GM12873 (cell line): ENCODE measurements around the gene PNLDC1.

Source experiments
- CTCF ChIP-seq: IDR thresholded peaks from 2 replicates; pipeline ENCODE4 v1.5.1; 2012; ENCODE audit warnings: low read depth, mild to moderate bottlenecking, moderate library complexity, low read length, control low read depth; ENCODE audit not compliant: insufficient read depth; ENCODE audit errors: missing control alignments

The PNLDC1 gene

GRCh38 chr6:159844737-159845645 lies 44.9 kb downstream of the PNLDC1 start:
- TF ChIP-seq CTCF, result no peak

GRCh38 chr6:159852877-159853276 lies 52.8 kb downstream of the PNLDC1 start:
- TF ChIP-seq CTCF, result peak; percentile 31

GRCh38 chr6:159853754-159854153 lies 53.7 kb downstream of the PNLDC1 start:
- TF ChIP-seq CTCF, result no peak

GRCh38 chr6:159854959-159855358 lies 54.9 kb downstream of the PNLDC1 start:
- no peak for TF ChIP-seq CTCF

DNA sequence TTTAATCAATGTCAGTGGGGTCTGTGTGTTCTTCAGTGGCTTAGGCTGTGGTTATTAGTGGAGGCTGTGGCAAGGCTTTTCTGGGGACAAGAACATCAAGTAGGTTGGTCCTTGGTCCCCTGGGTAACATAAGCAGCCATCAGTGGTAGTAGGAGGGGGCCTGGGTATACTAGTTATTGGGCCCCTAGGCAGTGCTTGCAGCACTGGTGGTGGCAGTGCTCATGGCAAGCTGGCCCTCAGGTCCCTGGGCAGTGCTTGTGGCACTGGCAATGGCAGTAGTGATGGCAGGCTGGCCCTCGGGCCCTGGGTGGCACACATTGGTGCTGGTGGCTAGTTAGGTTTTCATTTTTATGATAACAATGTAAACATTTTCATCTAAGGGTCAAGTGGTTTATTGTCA lies 58.2 kb downstream of the PNLDC1 start:
- TF ChIP-seq CTCF, result no peak

DNA sequence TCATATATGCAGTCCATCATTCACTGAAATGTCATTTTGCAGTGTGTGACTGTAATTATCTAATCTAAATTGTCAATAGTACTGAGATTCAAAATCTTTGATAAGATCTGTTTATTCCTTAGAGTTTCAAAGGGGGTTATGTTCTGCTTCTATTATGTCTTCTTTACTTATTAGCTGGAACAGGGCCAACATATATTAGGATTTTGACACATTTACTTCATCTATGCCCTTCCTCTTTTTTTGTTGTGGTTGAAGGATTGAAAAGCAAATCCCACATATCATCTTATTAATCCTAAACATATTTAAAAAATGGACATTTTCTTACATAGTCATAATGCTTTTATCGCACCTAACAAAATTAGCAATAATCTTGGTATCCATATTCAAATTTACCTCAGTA lies 60.4 kb downstream of the PNLDC1 start:
- TF ChIP-seq CTCF, result no peak

DNA sequence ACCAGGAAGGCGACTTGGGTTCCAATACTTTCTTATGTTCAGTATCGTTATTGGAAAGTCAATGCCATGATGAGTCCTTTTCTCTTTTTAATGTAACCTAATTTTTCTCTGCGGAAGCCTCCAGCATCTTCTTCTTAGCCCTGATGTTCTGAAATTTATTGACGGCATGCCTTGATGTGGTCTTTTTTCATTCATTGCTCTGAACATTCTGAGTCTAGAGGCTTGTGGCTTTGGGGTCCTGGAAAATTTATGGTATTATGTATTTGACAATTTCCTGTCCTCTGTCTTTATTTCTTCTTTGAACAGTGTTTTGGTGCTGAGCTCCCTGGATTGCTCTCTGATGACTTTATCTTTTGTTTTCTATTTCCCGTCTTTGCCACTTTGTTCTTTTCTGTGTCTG lies 62.0 kb downstream of the PNLDC1 start:
- TF ChIP-seq CTCF, result no peak
